ENCODE data around the gene SPIRE1. TPM values are rescaled to one million over a fixed set of nuclear protein-coding genes. Genes with fewer than 3 reads are reported as not detected.
A peak's percentile ranks its signal among the peaks of the same experiment; 100 is the strongest.

SPIRE1 gene
- total and polyA plus RNA-seq, 2 of the 4 experiments (the other 2 are of a cell fraction) = 11.6 to 31.4 TPM

GRCh38 chr18:12478269-12479047 lies 179.4 kb downstream of the SPIRE1 start:
- CTCF ChIA-PET = no interaction called here

More at GRCh38 chr18:12478269-12479047, 179.4 kb downstream of the SPIRE1 start:
- Histone ChIP-seq H4K5ac (ENCODE audit: low read depth, low read length) (no peak overlapping the region), H3K79me1 (ENCODE audit: low read depth in 1 of 2, low read length in 2 of 2) (peaks cover 0 to 7% of the 10 kb centered on the region in 2 experiments; a peak in 1 of 4 replicates), H3K23ac (ENCODE audit: low read depth, low read length) (no peak overlapping the region), H2BK15ac (ENCODE audit: low read depth, low read length) (no peak overlapping the region), H3K27me3 (ENCODE audit: control insufficient read depth, insufficient read depth, low read length) (no peaks in the 10 kb centered on the region), H3K36me3 (ENCODE audit: control insufficient read depth, insufficient read depth, low read length) (peaks cover 12% of the 10 kb centered on the region), H2BK5ac (ENCODE audit: low read depth, low read length, poor library complexity, severe bottlenecking) (peak overlapping the region; percentile 32), H3K56ac (ENCODE audit: extremely low read depth, insufficient read depth, low read length) (no peak overlapping the region), H4K91ac (ENCODE audit: insufficient read depth, low read depth, low read length) (no peak overlapping the region), H3K9me1 (ENCODE audit: insufficient read depth, low read length) (peaks cover 12% of the 10 kb centered on the region), H3K4me3 (ENCODE audit: insufficient read depth, low read depth, low read length) (no peak overlapping the region), H3K4me2 (ENCODE audit: low read depth, low read length) (no peak overlapping the region), H2AFZ (replicated peaks; ENCODE audit: low read length, poor library complexity) (no peak overlapping the region), H3K18ac (ENCODE audit: low read depth, low read length) (no peak overlapping the region), H3K4ac (ENCODE audit: low read depth, low read length) (no peak overlapping the region), H3K14ac (replicated peaks; ENCODE audit: low read depth, low read length) (no peak overlapping the region), H4K8ac (ENCODE audit: low read depth in 2 of 2, low read length in 2 of 2) (no peak overlapping the region), H3K27ac (ENCODE audit: insufficient read depth, low read length) (no peak overlapping the region), H2AK5ac (ENCODE audit: low read depth, low read length) (no peak overlapping the region), H3K4me1 (ENCODE audit: control insufficient read depth, insufficient read depth, low read length) (no peaks in the 10 kb centered on the region; the same call in 1 of the 2 replicates), H2BK120ac (ENCODE audit: low read depth, low read length) (no peak overlapping the region), H4K20me1 (ENCODE audit: insufficient read depth, low read length) (no peaks in the 10 kb centered on the region), H3K9me3 (ENCODE audit: control insufficient read depth, insufficient read depth, low read length) (no peaks in the 10 kb centered on the region), H2AK9ac (replicated peaks; ENCODE audit: low read depth, low read length, poor library complexity) (no peak overlapping the region), H3K9ac (ENCODE audit: low read depth, low read length) (no peak overlapping the region), H2BK20ac (ENCODE audit: low read depth, low read length) (no peak overlapping the region)
- ATAC-seq (ENCODE audit: low read depth) (no peak), DNase-seq (no peak)
- dilution Hi-C loops (cut with HindIII; ENCODE audit: low sequenced_read_pairs, unreplicated experiment) (no loop called here), intact Hi-C loops (cut with micrococcal nuclease) (no loop called here), in situ Hi-C loops (cut with MboI; ENCODE audit: low sequenced_read_pairs) (no loop called here)
- POLR2A ChIA-PET (ENCODE audit: unreplicated experiment) = no interaction called here
- 98% methylated on average over 5 of the region's 12 CpGs; no CpG with 5 or more reads in 1 of the 2 experiments for WGBS, 2 experiments (ENCODE audit: extremely low coverage in 2 of 2, insufficient read length in 1 of 2)
- TF ChIP-seq CTCF (conservative IDR thresholded peaks at IDR 0.05; ENCODE audit: low read depth, low read length) (peak; percentile 18; the same call in 1 of the 2 replicates), RAD21 (IDR thresholded peaks at IDR 0.05; ENCODE audit: low read length) (no peak), NFE2L2 (IDR thresholded peaks at IDR 0.05; ENCODE audit: low read depth, low read length) (no peak), FOS (IDR thresholded peaks at IDR 0.05; ENCODE audit: low read depth, low read length) (no peak), BHLHE40 (IDR thresholded peaks at IDR 0.05; ENCODE audit: low read depth, low read length) (no peak), POLR2A (IDR thresholded peaks at IDR 0.05; ENCODE audit: low read depth, low read length) (no peak), CEBPB (IDR thresholded peaks at IDR 0.05; ENCODE audit: low read depth, low read length) (0 out of 2 replicates have a peak, but pooled peaks have one; percentile 28)
- no TSS peak for BruUV-seq (replicated peaks)

Data from IMR-90 (cell line).